GM12801 (cell line): ENCODE results near the gene ANKRD34B.

Source experiments
- CTCF ChIP-seq: IDR thresholded peaks from one replicate; pipeline ENCODE4 v1.5.1; 2011; ENCODE audit warnings: control low read depth; ENCODE audit not compliant: insufficient read length; ENCODE audit errors: extremely low read depth

The ANKRD34B gene

GRCh38 chr5:80541392-80541791 is 28.7 kb downstream of the ANKRD34B start:
- TF ChIP-seq CTCF, result no peak

- no peak for TF ChIP-seq CTCF
Measured at GRCh38 chr5:80540691-80541090, 29.4 kb downstream of the ANKRD34B start.

- TF ChIP-seq CTCF, result no peak
Measured at GRCh38 chr5:80516826-80517225, 53.3 kb downstream of the ANKRD34B start.

- no peak for TF ChIP-seq CTCF
Measured at GRCh38 chr5:80509362-80509761, 60.7 kb downstream of the ANKRD34B start.

- TF ChIP-seq CTCF, result no peak
Measured at GRCh38 chr5:80508844-80509243, 61.2 kb downstream of the ANKRD34B start.

GRCh38 chr5:80507663-80508062 is 62.4 kb downstream of the ANKRD34B start:
- no peak for TF ChIP-seq CTCF
